Esophagus muscularis mucosa (tissue), 3 donors: ENCODE results near the gene MYLK.

Experiments used
- POLR2A ChIP-seq: fragments of 450-650 bp; IDR thresholded peaks from one replicate; pipeline ENCODE4 v1.6.1; 2017; ENCODE audit warnings: antibody characterized with exemption, moderate library complexity, mild to moderate bottlenecking, low read depth
- TF ChIP-seq, protein P1 (sequence below), 3 experiments: fragments of 200-600 bp in 2 of 3; fragments of 450-650 bp in 1 of 3; sonication (generic) in 2 of 3; IDR thresholded peaks; one replicate each; pipeline ENCODE4 v1.5.1; 2017 to 2019; ENCODE audit warnings: antibody characterized with exemption in 3 of 3, mild to moderate bottlenecking in 2 of 3, moderate library complexity in 1 of 3

DNA sequence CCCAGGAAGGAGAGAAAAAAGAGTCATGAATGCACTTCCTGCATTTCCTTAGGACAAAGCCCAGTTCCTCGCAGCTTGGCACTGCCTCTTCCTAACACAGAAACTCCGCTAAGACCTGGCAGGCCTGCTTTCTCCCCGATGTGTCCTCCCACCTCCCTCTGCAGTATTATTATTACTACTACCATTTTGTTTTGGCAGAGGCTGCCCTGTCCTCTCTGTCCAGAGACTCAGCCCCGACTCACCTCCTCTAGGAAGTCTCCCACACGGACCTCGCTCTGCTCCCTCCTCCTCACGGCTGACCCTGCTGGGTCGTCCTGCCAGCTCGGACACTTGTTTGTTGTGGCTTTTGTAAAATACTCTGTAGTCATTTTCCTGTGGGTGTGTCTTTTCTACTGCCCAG is 192.1 kb downstream of the MYLK start:
- no peak for TF ChIP-seq POLR2A
- TF ChIP-seq, protein P1, sequence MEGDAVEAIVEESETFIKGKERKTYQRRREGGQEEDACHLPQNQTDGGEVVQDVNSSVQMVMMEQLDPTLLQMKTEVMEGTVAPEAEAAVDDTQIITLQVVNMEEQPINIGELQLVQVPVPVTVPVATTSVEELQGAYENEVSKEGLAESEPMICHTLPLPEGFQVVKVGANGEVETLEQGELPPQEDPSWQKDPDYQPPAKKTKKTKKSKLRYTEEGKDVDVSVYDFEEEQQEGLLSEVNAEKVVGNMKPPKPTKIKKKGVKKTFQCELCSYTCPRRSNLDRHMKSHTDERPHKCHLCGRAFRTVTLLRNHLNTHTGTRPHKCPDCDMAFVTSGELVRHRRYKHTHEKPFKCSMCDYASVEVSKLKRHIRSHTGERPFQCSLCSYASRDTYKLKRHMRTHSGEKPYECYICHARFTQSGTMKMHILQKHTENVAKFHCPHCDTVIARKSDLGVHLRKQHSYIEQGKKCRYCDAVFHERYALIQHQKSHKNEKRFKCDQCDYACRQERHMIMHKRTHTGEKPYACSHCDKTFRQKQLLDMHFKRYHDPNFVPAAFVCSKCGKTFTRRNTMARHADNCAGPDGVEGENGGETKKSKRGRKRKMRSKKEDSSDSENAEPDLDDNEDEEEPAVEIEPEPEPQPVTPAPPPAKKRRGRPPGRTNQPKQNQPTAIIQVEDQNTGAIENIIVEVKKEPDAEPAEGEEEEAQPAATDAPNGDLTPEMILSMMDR (IDR thresholded peaks at IDR 0.05) = no peak
